ENCODE data around the gene OR4C46.
"Not testable (repeated sequence)": the region's sequence is repeated elsewhere in the genome, so short reads cannot be mapped to it uniquely, and the experiment has no call there.

OR4C46 gene

DNA sequence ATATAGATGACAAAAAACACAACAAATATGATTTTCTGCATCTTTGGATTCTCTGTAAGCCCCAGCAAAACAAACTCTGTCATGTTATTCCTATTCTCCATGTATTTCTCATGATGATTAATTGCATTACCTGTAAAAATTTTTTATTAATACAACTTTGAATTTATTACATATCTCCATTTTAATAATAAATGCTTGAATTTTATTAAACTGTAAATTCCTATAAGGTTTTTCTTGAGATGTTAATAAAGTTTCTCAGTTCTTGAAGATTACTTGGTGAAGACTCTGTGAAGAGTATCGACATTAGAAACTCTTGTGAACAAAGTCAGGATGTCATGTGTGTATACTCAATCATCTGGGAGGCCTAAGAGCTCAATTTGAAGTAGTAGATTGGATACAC, at the start of gene OR4C46:
TSS of gene OR4C46 (minus strand) at position 101 of the 400 bp plus-strand sequence. CDS start at position 101, 0 bp downstream.
- H3K27ac Mint-ChIP-seq = no peak within 1 kb of the TSS
- no peaks in the 10 kb centered on the region for H3K27me3 Mint-ChIP-seq
- ATAC-seq (ENCODE audit: low read depth) = no peak
- H3K9me3 Mint-ChIP-seq = peaks cover 18% of the 10 kb centered on the region
- H3K4me1 Mint-ChIP-seq = no peaks in the 10 kb centered on the region
- no peak within 1 kb of the TSS for H3K4me3 Mint-ChIP-seq
- DNase-seq (ENCODE audit: low spot score in 2 of 2) = no peak
- no peaks in the 10 kb centered on the region for H3K36me3 Mint-ChIP-seq

DNA sequence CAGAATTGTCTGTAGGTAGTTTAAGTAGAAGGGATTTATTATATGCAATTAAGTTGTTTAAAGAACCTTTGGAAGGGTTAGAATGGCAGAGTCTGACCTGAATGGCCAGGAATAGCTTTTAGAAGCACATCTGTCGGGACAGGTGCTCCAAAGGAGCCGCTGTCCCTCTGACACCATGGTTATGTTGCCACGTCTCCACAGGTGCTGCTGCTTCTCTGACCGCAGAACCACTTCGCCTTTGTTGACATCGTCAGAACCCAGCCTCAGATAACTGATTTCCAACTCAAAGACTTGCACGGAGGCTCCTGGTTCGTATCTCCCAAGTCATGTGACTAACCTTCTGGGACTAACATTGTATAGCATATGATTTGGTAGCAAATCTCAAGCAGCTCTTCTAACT, 41.8 kb upstream of the OR4C46 start:
- ATAC-seq (ENCODE audit: low read depth); H3K4me1 Mint-ChIP-seq; DNase-seq (ENCODE audit: low spot score in 2 of 2); H3K4me3 Mint-ChIP-seq; H3K27me3 Mint-ChIP-seq; H3K27ac Mint-ChIP-seq; H3K36me3 Mint-ChIP-seq; H3K9me3 Mint-ChIP-seq: not testable (repeated sequence)

DNA sequence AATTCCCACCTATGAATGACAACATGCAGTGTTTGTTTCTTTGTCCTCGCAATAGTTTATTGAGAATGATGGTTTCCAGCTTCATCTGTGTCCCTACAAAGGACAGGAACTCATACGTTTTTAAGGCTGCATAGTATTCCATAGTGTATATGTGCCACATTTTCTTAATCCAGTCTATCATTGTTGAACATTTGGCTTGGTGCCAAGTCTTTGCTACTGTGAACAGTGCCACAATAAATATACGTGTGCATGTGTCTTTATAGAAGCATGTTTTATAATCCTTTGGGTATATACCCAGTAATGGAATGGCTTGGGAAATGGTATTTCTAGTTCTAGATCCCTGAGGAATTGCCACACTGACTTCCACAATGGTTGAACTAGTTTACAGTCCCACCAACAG, 42.4 kb downstream of the OR4C46 start:
- not testable (repeated sequence) for H3K36me3 Mint-ChIP-seq; DNase-seq (ENCODE audit: low spot score in 2 of 2); H3K4me3 Mint-ChIP-seq; ATAC-seq (ENCODE audit: low read depth); H3K27me3 Mint-ChIP-seq; H3K9me3 Mint-ChIP-seq; H3K27ac Mint-ChIP-seq; H3K4me1 Mint-ChIP-seq

DNA sequence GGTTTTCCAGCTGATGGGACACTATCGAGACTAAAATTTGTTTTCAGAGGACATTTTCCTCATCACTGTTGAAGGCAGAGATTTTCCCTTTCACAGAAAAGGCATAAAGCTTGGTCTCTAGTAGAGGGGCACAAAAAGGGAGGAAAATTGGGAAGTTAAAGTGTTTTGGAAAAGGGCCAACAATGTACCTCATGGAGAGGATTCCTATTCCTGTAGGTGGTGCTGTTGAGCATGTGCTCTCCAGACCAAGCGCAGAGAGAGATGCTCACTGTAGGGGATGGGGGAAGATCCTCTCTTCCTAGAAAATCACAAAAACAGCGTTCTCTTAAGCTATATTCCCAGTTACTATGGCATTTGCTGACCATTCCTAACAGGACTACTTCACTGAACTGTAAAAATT, 44.9 kb downstream of the OR4C46 start:
- Mint-ChIP-seq H3K4me1 (no peaks in the 10 kb centered on the region), H3K9me3 (peaks cover 5% of the 10 kb centered on the region), H3K4me3 (no peak overlapping the region), H3K36me3 (no peaks in the 10 kb centered on the region), H3K27me3 (no peaks in the 10 kb centered on the region), H3K27ac (no peak overlapping the region)
- DNase-seq (ENCODE audit: low spot score in 2 of 2) (no peak), ATAC-seq (ENCODE audit: low read depth) (no peak)

DNA sequence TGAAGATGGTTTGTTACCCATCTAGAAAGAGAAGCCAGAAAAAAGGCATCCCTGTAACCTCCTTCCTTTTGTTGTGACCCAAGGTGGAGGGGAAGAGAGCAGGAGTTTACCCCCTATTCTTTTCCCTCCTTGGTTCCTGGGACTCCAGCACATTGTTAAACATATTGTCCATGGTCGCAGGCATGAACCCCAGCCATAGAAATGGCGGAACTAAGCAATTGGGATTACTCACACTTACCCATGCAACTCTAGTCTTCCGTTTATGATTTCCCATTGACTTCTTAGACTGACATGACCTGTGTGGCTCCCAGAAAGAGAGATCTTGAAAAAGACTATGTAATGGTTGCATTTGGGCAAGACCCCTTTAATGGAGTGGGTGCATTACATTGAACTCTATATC, 45.4 kb downstream of the OR4C46 start:
- peaks cover 4% of the 10 kb centered on the region for H3K9me3 Mint-ChIP-seq
- no peaks in the 10 kb centered on the region for H3K27me3 Mint-ChIP-seq
- H3K36me3 Mint-ChIP-seq = no peaks in the 10 kb centered on the region
- DNase-seq (ENCODE audit: low spot score in 2 of 2) (no peak), ATAC-seq (ENCODE audit: low read depth) (no peak)
- H3K4me3 Mint-ChIP-seq = no peak overlapping the region
- H3K27ac Mint-ChIP-seq = no peak overlapping the region
- H3K4me1 Mint-ChIP-seq = no peaks in the 10 kb centered on the region
